ENCODE results near the gene ZFP42. TPM values are rescaled to one million over a fixed set of nuclear protein-coding genes. Genes with fewer than 3 reads are reported as not detected.

The ZFP42 gene
- total RNA-seq, 1 donor from 2014 or later = 17.5 TPM

DNA sequence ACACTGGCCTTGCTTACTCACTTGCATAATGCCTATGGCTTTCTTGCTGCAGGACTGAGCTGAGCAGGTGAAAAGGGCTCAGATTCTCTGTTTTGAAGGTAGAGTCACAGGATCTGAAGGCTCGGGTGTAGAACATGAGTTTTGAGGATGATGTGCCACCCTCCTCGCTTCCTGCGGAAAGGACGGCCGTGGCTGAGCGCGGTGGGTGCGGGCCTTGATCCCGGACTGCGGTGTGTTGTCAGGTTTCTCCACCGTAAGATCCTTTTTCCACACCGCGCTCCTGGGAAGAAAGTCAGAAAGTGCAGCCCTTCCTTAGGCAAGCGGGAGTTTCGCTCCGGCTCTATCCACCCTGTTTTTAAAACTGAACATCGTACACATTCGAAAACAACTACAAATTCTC is 36.2 kb downstream of the ZFP42 start:
- H3K4me1 Mint-ChIP-seq = peaks cover 2% of the 10 kb centered on the region

DNA sequence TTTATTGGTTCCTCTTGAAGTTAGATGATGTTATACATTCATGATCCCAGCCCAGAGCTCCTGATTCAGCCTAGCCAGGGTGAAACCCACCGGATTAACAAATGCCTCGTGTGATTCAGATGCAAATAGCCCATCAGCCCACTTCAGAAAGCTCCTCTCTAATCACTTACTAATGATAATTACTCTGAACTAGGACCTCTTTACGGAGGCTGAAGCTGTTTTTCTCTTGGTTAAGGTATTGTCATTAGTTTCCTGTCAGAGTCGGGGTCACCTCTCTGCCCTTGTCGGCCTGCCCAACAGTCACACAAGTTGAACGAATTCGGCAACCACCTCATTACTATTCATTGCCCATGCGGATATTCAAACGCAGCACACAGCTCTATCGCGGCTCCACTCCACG is 36.6 kb downstream of the ZFP42 start:
- DNase-seq (ENCODE audit: low spot score in 2 of 2, unreplicated experiment in 2 of 2) = no peak
- Mint-ChIP-seq H3K27ac (no peak overlapping the region), H3K36me3 (no peaks in the 10 kb centered on the region), H3K27me3 (ENCODE audit: low read depth) (peaks cover 18% of the 10 kb centered on the region), H3K4me1 (peaks cover 2% of the 10 kb centered on the region), H3K4me3 (peak overlapping the region; percentile 2), H3K9me3 (no peaks in the 10 kb centered on the region)
- TF ChIP-seq, protein P1, sequence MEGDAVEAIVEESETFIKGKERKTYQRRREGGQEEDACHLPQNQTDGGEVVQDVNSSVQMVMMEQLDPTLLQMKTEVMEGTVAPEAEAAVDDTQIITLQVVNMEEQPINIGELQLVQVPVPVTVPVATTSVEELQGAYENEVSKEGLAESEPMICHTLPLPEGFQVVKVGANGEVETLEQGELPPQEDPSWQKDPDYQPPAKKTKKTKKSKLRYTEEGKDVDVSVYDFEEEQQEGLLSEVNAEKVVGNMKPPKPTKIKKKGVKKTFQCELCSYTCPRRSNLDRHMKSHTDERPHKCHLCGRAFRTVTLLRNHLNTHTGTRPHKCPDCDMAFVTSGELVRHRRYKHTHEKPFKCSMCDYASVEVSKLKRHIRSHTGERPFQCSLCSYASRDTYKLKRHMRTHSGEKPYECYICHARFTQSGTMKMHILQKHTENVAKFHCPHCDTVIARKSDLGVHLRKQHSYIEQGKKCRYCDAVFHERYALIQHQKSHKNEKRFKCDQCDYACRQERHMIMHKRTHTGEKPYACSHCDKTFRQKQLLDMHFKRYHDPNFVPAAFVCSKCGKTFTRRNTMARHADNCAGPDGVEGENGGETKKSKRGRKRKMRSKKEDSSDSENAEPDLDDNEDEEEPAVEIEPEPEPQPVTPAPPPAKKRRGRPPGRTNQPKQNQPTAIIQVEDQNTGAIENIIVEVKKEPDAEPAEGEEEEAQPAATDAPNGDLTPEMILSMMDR (IDR thresholded peaks at IDR 0.05; ENCODE audit: unreplicated experiment) = no peak

More for the DNA sequence above, 36.2 kb downstream of the ZFP42 start:
- Mint-ChIP-seq H3K27ac (no peak overlapping the region), H3K4me3 (peak overlapping the region; percentile 2), H3K36me3 (no peaks in the 10 kb centered on the region), H3K9me3 (no peaks in the 10 kb centered on the region), H3K27me3 (ENCODE audit: low read depth) (peaks cover 18% of the 10 kb centered on the region)
- TF ChIP-seq, protein P1 (IDR thresholded peaks at IDR 0.05; ENCODE audit: unreplicated experiment) = no peak
- no peak for DNase-seq (ENCODE audit: low spot score in 2 of 2, unreplicated experiment in 2 of 2)

DNA sequence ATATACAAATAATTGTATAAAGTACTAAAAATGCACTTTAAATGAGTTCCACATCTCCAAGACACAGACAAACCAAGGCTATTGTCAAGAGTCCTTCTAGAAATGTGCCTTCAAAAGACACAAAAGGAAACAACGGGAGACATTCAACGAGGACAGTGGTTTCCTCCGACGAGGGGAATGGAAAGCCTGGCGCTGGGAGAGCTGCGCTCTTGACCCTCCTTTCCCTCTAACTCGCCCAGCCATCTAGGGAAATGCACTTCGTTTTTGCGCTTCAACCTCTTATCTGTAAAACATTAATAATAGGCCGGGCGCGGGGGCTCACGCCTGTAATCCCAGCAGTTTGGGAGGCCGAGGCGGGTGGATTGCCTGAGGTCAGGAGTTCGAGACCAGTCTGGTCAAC is 37.0 kb downstream of the ZFP42 start:
- no peak for DNase-seq (ENCODE audit: low spot score in 2 of 2, unreplicated experiment in 2 of 2)
- TF ChIP-seq, protein P1 (IDR thresholded peaks at IDR 0.05; ENCODE audit: unreplicated experiment) = no peak
- peaks cover 2% of the 10 kb centered on the region for H3K4me1 Mint-ChIP-seq
- no peaks in the 10 kb centered on the region for H3K9me3 Mint-ChIP-seq
- H3K27me3 Mint-ChIP-seq (ENCODE audit: low read depth) = peaks cover 18% of the 10 kb centered on the region
- no peak overlapping the region for H3K4me3 Mint-ChIP-seq
- no peak overlapping the region for H3K27ac Mint-ChIP-seq
- no peaks in the 10 kb centered on the region for H3K36me3 Mint-ChIP-seq

DNA sequence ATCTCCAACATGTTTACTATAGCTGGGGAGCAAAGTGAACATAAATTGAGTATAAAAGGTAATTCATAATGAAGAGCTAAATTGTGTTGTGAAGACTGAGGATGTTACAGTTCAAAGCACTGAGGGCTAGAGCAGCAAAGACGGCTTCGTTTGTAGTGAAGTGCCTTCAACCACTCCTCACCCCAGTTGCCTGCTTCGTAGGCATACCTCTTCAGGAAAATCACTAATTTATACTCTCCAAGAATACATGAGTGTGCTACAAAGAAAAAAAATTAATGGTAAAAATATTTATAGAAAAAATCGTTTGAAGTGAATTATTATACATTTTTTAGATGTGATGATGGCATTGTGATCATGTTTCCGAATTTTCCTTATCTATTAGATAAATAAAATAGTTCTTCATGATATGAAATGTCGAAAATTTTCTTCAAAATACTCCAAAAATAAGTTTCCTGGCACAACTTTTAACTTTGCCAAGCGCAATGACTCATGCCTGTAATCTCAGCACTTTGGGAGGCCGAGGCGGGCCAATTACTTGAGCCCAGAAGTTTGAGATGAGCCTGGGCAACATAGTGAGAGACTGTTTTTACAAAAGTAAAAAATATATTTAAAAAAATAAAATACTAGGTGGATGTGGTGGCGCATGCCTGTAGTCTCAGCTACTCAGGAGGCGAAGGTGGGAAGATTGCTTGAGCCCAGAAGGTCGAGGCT is 41.6 kb downstream of the ZFP42 start:
- Mint-ChIP-seq H3K4me3 (no peak overlapping the region), H3K27ac (no peak overlapping the region), H3K9me3 (no peaks in the 10 kb centered on the region), H3K36me3 (no peaks in the 10 kb centered on the region), H3K4me1 (peaks cover 2% of the 10 kb centered on the region), H3K27me3 (ENCODE audit: low read depth) (peaks cover 8% of the 10 kb centered on the region)
- no peak for DNase-seq (ENCODE audit: low spot score in 2 of 2, unreplicated experiment in 2 of 2)
- TF ChIP-seq, protein P1 (IDR thresholded peaks at IDR 0.05; ENCODE audit: unreplicated experiment) = no peak

DNA sequence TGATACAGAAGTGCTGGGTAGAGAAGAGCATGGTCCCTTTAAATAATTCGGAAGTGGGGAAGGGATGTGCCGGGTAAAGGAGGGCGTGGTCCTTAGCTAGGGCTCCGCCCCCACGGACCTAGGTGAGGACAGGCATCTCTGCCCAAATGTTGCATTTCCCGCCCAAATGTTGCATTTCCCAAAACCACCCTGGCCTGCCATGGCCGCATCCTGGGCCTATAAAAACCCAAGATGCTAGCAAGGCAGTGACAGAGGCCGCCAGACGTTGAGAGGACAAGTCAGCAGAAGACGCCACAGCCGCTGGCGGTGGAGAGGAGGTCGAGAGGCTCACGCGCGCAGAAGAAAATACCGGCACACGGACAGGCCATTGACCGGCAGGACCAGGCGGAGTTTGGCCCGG is 46.1 kb downstream of the ZFP42 start:
- TF ChIP-seq, protein P1 (IDR thresholded peaks at IDR 0.05; ENCODE audit: unreplicated experiment) = no peak
- H3K9me3 Mint-ChIP-seq = no peaks in the 10 kb centered on the region

More for the DNA sequence above, 46.1 kb downstream of the ZFP42 start:
- Mint-ChIP-seq H3K4me3 (no peak overlapping the region), H3K27ac (no peak overlapping the region), H3K27me3 (ENCODE audit: low read depth) (no peaks in the 10 kb centered on the region), H3K4me1 (peaks cover 4% of the 10 kb centered on the region), H3K36me3 (no peaks in the 10 kb centered on the region)
- DNase-seq (ENCODE audit: low spot score in 2 of 2, unreplicated experiment in 2 of 2) = no peak
